HG02840 (cell line): ENCODE data around the gene TIMM23B.
"Not testable (repeated sequence)": the region's sequence is repeated elsewhere in the genome, so short reads cannot be mapped to it uniquely, and the experiment has no call there.

ENCODE experiments used
- ATAC-seq: cut with Tn5 transposase; IDR thresholded peaks from one replicate; pipeline ENCODE4 v1.9.1; 2021; ENCODE audit warnings: mild to moderate bottlenecking, moderate library complexity, moderate number of reproducible peaks; ENCODE audit not compliant: unreplicated experiment, low FRiP score

The TIMM23B gene

DNA sequence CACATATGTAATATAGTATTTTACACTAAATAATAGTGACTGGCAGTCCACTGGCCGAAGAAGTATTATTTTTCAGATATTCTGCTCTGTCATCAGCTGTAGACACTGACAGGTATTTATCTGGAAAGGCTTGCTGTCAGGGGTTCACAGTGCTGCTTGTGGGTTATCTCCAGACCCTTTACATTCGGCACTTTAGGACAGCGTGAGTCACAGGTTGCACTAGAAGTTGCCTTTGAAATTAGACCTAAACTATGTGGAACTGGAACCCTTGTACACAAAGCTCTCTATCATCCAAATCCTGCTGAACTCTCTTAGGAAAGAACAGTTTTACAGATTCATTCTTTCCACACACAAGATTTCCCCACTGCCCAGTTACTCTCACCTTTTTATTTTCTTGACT, 30.2 kb downstream of the TIMM23B start:
- not testable (repeated sequence) for ATAC-seq

GRCh38 chr10:49977756-49978155, 35.9 kb downstream of the TIMM23B start:
- not testable (repeated sequence) for ATAC-seq

GRCh38 chr10:49987207-49987606, 45.4 kb downstream of the TIMM23B start:
- ATAC-seq = not testable (repeated sequence)

DNA sequence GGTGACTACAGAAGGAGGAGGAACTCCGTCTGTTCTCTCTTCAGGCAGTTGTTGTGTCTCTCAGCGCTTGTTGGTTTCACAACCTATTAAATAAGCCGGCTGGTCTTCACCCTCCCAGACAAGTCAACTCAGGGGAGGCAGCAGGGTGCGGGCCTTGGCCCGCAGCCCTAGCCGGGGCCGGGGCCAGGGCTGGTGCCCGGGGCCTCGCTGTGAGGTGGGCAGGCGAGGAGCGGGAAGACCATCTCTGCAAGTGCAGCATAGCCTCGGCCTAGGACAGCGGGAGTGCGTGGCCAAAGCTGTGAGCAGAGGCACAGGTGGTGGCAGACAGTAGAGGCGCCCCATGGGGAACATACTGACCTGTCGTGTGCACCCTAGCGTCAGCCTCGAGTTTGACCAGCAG, 46.5 kb downstream of the TIMM23B start, which contains the start of gene AGAP6:
Gene AGAP6, plus strand, starts transcription at position 31 of the 400 bp plus-strand sequence. Its CDS starts 310 bp downstream, at position 341.
- ATAC-seq = not testable (repeated sequence)

- ATAC-seq = not testable (repeated sequence)
Observed at GRCh38 chr10:49995321-49995720, 53.5 kb downstream of the TIMM23B start.

DNA sequence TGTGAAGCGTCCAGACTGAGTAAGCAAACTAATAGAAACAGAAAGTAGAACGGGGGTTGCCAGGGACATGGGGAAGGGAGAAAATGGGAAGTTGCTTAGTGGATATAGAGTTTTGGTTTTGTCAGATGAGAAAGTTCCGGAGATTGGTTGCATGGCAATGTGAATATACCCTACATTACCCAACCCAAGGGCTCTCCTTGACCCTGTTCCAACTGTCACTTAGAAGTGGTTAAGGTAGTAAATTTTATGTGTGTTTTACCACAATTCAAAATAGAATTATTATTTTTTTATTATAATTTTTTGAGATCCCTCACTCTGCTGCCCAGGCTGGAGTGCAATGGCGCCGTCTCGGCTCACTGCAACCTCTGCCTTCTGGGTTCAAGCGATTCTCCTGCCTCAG, 72.2 kb downstream of the TIMM23B start:
- not testable (repeated sequence) for ATAC-seq

- ATAC-seq = not testable (repeated sequence)
Observed at GRCh38 chr10:50015596-50016220, 73.9 kb downstream of the TIMM23B start.

GRCh38 chr10:50016926-50017325, 75.1 kb downstream of the TIMM23B start:
- not testable (repeated sequence) for ATAC-seq

GRCh38 chr10:50017646-50018045, 75.8 kb downstream of the TIMM23B start:
- not testable (repeated sequence) for ATAC-seq

- ATAC-seq = not testable (repeated sequence)
Observed at GRCh38 chr10:50019279-50019678, 77.4 kb downstream of the TIMM23B start.

DNA sequence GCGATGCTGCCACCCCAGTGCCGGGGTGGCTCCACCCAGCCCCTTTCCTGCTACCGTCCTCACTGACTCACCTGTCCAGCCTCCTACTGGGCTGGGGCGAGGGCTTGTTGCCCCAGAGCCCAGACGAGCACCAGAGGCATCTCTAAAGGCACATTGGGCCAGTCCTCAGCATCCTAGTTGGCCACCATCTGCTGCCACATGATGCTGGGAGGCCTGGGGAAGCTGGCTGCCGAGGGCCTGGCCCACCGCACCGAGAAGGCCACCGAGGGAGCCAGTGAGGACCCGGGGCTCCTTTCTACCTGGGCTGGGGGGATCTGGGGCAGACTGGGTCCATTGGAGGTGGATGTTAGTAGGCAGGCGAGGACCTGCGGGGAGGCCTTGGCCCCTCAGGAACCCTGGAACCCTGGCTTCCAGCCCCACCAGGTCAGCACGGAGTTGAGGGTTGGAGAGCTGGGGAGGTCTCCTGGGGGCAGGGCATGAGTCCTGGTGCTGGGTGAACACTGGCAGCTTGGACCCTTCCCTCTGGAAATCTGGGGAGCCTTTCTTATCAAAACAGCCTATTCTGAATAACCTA, 78.7 kb downstream of the TIMM23B start:
- ATAC-seq = not testable (repeated sequence)

DNA sequence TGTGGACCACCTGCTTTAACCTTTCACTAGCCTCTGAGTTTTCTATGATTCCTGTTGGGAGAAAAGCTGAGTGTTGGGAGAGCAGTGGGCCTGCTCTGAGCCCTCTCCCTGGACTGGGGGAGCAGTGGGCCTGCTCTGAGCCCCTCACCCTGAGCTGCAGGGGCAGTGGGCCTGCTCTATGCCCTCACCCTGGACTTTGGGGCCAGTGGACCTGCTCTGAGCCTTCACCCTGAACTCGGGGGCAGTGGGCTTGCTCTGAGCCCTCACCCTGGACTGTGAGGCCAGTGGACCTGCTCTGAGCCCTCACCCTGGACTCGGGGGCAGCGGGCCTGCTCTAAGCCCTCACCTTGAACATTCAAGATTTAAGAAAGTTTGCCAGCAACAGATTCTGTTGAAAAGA, 79.8 kb downstream of the TIMM23B start:
- ATAC-seq = no peak
